ENCODE results near the gene SOCS1. TPM values are rescaled to one million over a fixed set of nuclear protein-coding genes. Genes with fewer than 3 reads are reported as not detected.

SOCS1 gene
- total and polyA plus RNA-seq, 9 of the 15 experiments (the other 6 are each of a cell fraction or from before 2014, with no cell fraction given): 0.04 to 7.5 (median 2.3) TPM

DNA sequence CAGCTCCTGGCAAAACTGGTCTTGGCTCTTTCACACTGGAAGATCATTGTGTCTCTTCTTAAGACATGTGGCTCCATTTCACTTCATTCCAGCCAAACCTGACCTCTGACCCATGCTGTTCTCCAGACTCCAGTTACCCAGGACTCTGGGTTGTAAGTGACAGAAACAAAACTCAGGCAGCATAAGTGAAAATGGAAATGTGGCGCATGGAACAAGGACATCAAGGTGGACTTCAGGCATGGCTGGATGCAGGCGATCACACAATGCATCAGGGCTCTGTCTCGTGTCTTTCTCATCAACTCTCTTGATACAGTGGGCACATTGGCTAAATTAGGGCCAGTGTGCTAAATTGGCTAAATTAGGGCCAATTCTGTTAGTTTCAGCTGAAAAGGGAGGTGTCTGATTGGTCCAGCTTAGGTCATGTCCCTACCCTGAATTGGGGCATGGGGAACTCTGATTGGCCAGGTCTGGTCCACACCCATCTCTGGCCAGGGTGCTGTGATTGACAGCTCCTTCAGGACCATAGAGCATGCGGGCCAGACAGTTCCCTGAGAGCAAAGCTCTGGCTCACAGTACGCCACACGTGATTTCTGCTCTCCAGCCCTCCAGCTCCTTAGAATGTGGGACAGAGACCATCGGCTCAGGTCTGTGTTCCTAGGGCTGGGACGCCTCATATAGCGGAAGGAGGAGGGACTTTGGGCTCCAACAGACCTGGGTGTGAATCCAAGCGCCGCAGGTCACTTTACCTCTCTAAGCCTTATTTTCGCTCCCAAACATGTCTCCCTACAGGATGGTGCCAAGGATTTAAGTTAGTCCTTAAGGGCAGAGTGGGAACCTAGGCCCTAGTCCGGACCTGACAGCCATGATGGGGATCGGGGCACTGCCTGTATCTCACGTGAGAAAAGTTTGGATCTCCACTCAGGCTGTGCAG, 17.5 kb downstream of the SOCS1 start (continued):
- TF ChIP-seq, protein P1, sequence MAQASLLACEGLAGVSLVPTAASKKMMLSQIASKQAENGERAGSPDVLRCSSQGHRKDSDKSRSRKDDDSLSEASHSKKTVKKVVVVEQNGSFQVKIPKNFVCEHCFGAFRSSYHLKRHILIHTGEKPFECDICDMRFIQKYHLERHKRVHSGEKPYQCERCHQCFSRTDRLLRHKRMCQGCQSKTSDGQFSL (CRISPR knock-in tag; IDR thresholded peaks at IDR 0.05): no peak
- TF ChIP-seq, protein P1 (tag; IDR thresholded peaks at IDR 0.05): no peak
- TF ChIP-seq, protein P2, sequence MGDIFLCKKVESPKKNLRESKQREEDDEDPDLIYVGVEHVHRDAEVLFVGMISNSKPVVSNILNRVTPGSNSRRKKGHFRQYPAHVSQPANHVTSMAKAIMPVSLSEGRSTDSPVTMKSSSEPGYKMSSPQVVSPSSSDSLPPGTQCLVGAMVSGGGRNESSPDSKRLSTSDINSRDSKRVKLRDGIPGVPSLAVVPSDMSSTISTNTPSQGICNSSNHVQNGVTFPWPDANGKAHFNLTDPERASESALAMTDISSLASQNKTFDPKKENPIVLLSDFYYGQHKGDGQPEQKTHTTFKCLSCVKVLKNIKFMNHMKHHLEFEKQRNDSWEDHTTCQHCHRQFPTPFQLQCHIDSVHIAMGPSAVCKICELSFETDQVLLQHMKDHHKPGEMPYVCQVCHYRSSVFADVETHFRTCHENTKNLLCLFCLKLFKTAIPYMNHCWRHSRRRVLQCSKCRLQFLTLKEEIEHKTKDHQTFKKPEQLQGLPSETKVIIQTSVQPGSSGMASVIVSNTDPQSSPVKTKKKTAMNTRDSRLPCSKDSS (IDR thresholded peaks at IDR 0.05; ENCODE audit: low read depth, partially characterized antibody): no peak
- TF ChIP-seq PHF21A (IDR thresholded peaks at IDR 0.05; ENCODE audit: borderline replicate concordance, low read depth) (no peak), EP400 (IDR thresholded peaks at IDR 0.05) (peak; percentile 62), LCOR (CRISPR knock-in tag; IDR thresholded peaks at IDR 0.05) (peak; percentile 82; the same call in 1 of the 2 replicates), KAT7 (CRISPR knock-in tag; IDR thresholded peaks at IDR 0.05; ENCODE audit: borderline replicate concordance) (0 out of 2 replicates have a peak, but pooled peaks have one; percentile 40), PHF8 (IDR thresholded peaks at IDR 0.05; ENCODE audit: borderline replicate concordance, low read length) (peak; percentile 60; the same call in 1 of the 2 replicates), RUNX1 (IDR thresholded peaks at IDR 0.05; ENCODE audit: low read depth) (no peak), HIVEP1 (CRISPR knock-in tag; IDR thresholded peaks at IDR 0.05) (no peak), HDAC1 (IDR thresholded peaks at IDR 0.05) (peak in 1 of 2 experiments; percentile 48; a peak in 1 of 4 replicates), GABPB2 (CRISPR knock-in tag; conservative IDR thresholded peaks at IDR 0.05) (no peak), NFRKB (IDR thresholded peaks at IDR 0.05; ENCODE audit: low read depth) (peak; percentile 80; the same call in 1 of the 2 replicates), SIRT6 (IDR thresholded peaks at IDR 0.05; ENCODE audit: low read depth, low read length) (no peak), SIN3A (IDR thresholded peaks at IDR 0.05; ENCODE audit: borderline replicate concordance in 2 of 2, control insufficient read depth in 1 of 2, low read depth in 2 of 2, low read length in 2 of 2) (0 out of 4 replicates have a peak, but pooled peaks of 1 of the 2 experiments have one; percentile 11), FOXA3 (CRISPR knock-in tag; conservative IDR thresholded peaks at IDR 0.05 in 1 of 2, IDR thresholded peaks at IDR 0.05 in 1 of 2) (0 out of 4 replicates have a peak, but pooled peaks of 1 of the 2 experiments have one; percentile 17), NR2C2 (CRISPR knock-in tag; IDR thresholded peaks at IDR 0.05) (peak; percentile 66; the same call in 1 of the 2 replicates), NR2C2 (tag; IDR thresholded peaks at IDR 0.05) (peak; percentile 24; the same call in 1 of the 2 replicates), BHLHE40 (IDR thresholded peaks at IDR 0.05; ENCODE audit: low read length) (peak; percentile 68), PHF20 (IDR thresholded peaks at IDR 0.05; ENCODE audit: partially characterized antibody) (peak; percentile 37), TAF7 (tag; IDR thresholded peaks at IDR 0.05) (no peak), ATF7 (IDR thresholded peaks at IDR 0.05) (peak; percentile 57), SP1 (CRISPR knock-in tag; IDR thresholded peaks at IDR 0.05) (0 out of 2 replicates have a peak, but pooled peaks have one; percentile 38), GATAD2A (IDR thresholded peaks at IDR 0.05) (0 out of 2 replicates have a peak, but pooled peaks have one; percentile 71)
- TF ChIP-seq, protein P3, sequence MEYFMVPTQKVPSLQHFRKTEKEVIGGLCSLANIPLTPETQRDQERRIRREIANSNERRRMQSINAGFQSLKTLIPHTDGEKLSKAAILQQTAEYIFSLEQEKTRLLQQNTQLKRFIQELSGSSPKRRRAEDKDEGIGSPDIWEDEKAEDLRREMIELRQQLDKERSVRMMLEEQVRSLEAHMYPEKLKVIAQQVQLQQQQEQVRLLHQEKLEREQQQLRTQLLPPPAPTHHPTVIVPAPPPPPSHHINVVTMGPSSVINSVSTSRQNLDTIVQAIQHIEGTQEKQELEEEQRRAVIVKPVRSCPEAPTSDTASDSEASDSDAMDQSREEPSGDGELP (CRISPR knock-in tag; IDR thresholded peaks at IDR 0.05; ENCODE audit: borderline replicate concordance): peak; percentile 58; the same call in 1 of the 2 replicates

Data from K562 (cell line).